ENCODE measurements around the gene FAM9C.
"Not testable (repeated sequence)": the region's sequence is repeated elsewhere in the genome, so short reads cannot be mapped to it uniquely, and the experiment has no call there.

FAM9C gene

GRCh38 chrX:13074297-13075262 is 30.2 kb upstream of the FAM9C start:
- FAIRE-seq = no peak
- TF ChIP-seq, protein P1, sequence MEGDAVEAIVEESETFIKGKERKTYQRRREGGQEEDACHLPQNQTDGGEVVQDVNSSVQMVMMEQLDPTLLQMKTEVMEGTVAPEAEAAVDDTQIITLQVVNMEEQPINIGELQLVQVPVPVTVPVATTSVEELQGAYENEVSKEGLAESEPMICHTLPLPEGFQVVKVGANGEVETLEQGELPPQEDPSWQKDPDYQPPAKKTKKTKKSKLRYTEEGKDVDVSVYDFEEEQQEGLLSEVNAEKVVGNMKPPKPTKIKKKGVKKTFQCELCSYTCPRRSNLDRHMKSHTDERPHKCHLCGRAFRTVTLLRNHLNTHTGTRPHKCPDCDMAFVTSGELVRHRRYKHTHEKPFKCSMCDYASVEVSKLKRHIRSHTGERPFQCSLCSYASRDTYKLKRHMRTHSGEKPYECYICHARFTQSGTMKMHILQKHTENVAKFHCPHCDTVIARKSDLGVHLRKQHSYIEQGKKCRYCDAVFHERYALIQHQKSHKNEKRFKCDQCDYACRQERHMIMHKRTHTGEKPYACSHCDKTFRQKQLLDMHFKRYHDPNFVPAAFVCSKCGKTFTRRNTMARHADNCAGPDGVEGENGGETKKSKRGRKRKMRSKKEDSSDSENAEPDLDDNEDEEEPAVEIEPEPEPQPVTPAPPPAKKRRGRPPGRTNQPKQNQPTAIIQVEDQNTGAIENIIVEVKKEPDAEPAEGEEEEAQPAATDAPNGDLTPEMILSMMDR (IDR thresholded peaks at IDR 0.05; ENCODE audit: insufficient read depth, missing control alignments) = no peak
- no peak for DNase-seq (ENCODE audit: insufficient read length, low spot score)

DNA sequence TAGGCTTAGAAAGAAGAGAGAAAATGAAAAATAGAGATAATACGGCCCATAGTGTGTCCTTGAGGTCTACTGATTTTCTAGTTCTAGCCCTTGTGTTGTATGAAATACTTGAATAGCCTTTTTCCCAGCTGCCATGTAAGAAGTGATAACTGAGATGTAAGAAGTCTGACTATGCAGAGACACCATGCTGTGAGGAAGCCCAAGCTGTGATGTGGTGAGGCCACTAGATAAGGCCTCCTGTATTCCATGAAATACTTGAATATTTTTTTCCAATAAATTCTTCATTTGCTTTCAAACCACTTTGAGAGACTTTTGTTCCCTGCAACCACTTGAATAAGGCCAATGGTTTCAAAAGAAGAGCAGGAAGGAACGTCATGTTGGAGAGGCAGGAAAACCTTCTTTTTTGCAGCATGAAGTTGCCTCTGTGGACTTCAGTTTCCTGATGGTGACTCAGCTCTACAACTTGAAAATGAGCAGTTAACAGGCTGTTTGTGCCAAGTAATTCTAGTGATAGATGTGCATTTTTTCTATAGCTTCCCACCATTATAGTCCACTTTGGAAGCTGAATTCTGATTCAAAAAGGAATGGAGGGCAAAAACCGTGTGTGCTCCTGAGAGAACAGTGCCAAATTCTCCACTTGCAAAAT is 25.5 kb upstream of the FAM9C start:
- TF ChIP-seq, protein P1 (IDR thresholded peaks at IDR 0.05; ENCODE audit: insufficient read depth, missing control alignments) = no peak
- FAIRE-seq (no peak), DNase-seq (ENCODE audit: insufficient read length, low spot score) (no peak)

DNA sequence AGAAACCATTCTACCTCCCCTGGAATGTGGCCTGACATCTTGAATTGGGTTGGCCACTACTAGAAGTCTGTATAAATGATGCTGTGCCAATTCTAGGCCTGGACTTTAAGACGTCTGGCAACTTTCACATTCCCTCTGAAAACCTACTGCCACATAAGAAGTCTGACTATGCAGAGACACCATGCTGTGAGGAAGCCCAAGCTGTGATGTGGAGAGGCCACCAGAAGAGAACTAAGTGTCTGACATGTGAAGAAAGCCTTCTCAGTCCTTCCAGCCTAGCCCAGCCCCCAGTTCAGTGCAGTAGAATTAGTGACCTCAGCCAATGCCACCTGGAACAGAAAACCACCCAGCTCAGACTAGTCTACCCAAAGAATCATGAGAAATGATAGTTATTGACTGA is 24.2 kb upstream of the FAM9C start:
- TF ChIP-seq, protein P1 (IDR thresholded peaks at IDR 0.05; ENCODE audit: insufficient read depth, missing control alignments) = no peak
- FAIRE-seq (no peak), DNase-seq (ENCODE audit: insufficient read length, low spot score) (no peak)

GRCh38 chrX:13067773-13068172 is 23.4 kb upstream of the FAM9C start:
- TF ChIP-seq, protein P1 (IDR thresholded peaks at IDR 0.05; ENCODE audit: insufficient read depth, missing control alignments) = no peak
- no peak for FAIRE-seq
- no peak for DNase-seq (ENCODE audit: insufficient read length, low spot score)

DNA sequence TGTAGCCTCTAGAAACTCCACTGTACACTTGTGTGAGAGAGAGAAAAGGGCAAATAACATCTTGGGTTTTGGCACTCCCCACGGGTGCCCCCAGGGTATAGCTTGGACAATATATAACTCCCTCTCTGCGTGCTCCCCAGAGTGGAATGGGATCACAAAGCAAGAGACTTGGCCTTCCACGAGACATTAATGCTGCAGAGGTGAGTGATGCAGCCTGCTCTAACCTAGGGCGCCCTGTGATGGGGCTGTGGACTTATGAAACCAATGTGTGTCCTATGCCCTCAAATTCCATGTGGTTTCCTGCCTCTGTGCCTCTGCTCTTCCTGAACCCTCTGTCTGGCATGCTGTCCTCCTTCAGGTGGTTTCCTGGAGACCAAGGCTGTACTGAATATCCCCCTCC is 22.0 kb upstream of the FAM9C start:
- FAIRE-seq (no peak), DNase-seq (ENCODE audit: insufficient read length, low spot score) (no peak)
- TF ChIP-seq, protein P1 (IDR thresholded peaks at IDR 0.05; ENCODE audit: insufficient read depth, missing control alignments) = no peak

GRCh38 chrX:13064599-13065143 is 20.3 kb upstream of the FAM9C start:
- TF ChIP-seq, protein P1 (IDR thresholded peaks at IDR 0.05; ENCODE audit: insufficient read depth, missing control alignments) = no peak
- DNase-seq (ENCODE audit: insufficient read length, low spot score) (no peak), FAIRE-seq (no peak)

- FAIRE-seq; DNase-seq (ENCODE audit: insufficient read length, low spot score): not testable (repeated sequence)
Observed at GRCh38 chrX:13063124-13063523, 18.7 kb upstream of the FAM9C start.

DNA sequence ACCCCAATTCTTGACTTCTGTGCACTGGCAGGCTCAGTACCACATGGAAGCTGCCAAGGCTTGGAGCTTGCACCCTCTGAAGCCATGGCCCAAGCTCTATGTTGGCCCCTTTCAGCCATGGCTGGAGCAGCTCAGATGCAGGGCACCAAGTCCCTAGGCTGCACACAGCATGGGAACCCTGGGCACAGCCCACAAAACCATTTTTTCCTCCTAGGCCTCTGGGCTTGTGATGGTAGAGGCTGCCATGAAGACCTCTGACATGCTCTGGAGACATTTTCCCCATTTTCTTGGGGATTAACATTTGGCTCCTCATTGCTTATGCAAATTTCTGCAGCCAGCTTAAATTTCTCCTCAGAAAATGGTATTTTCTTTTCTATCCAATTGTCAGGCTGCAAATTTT is 17.9 kb upstream of the FAM9C start:
- not testable (repeated sequence) for FAIRE-seq; DNase-seq (ENCODE audit: insufficient read length, low spot score)

- FAIRE-seq; DNase-seq (ENCODE audit: insufficient read length, low spot score): not testable (repeated sequence)
Observed at GRCh38 chrX:13061215-13061708, 16.8 kb upstream of the FAM9C start.

All from D721Med (cell line).